Peyer's patch (tissue), 4 donors: Measurements from ENCODE around the gene WFS1.

ENCODE experiments used
- POLR2A ChIP-seq, 2 donors: fragments of 450-650 bp; IDR thresholded peaks; one replicate each; pipeline ENCODE4 v1.5.1; 2017; ENCODE audit warnings: antibody characterized with exemption in 2 of 2, mild to moderate bottlenecking in 2 of 2, moderate library complexity in 2 of 2
- TF ChIP-seq, protein P1 (sequence below), 6 experiments: fragments of 450-650 bp in 4 of 6; fragments of 200-600 bp in 2 of 6; sonication (generic) in 1 of 6; IDR thresholded peaks; one replicate each; pipeline ENCODE4 v1.5.1; 2017 to 2019; ENCODE audit warnings: antibody characterized with exemption in 6 of 6, mild to moderate bottlenecking in 3 of 6, moderate library complexity in 1 of 6

DNA sequence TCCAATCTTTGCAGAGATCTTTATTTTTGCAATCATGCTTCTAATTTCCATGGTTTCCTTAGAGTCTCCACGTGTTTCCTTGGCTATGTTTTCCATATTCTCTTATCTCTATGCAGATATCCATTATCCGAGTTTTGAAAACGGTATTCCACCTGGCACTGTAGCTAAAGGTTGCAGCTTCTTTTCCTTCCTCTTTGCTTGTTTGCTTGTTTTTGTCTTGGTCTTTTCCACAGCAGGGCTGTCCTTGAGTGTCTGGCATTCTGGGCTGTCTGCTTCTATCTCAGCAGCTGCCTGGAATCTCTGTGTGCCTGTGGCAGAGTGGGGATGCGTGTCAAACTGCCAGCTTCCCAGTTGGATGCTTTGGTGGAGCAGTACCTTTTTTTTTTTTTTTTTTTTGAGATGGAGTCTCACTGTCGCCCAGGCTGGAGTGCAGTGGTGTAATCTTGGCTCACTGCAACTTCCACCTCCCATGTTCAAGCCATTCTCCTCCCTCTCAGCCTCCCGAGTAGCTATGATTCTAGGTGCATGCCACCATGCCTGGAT, 46.9 kb downstream of the WFS1 start:
- TF ChIP-seq, protein P1, sequence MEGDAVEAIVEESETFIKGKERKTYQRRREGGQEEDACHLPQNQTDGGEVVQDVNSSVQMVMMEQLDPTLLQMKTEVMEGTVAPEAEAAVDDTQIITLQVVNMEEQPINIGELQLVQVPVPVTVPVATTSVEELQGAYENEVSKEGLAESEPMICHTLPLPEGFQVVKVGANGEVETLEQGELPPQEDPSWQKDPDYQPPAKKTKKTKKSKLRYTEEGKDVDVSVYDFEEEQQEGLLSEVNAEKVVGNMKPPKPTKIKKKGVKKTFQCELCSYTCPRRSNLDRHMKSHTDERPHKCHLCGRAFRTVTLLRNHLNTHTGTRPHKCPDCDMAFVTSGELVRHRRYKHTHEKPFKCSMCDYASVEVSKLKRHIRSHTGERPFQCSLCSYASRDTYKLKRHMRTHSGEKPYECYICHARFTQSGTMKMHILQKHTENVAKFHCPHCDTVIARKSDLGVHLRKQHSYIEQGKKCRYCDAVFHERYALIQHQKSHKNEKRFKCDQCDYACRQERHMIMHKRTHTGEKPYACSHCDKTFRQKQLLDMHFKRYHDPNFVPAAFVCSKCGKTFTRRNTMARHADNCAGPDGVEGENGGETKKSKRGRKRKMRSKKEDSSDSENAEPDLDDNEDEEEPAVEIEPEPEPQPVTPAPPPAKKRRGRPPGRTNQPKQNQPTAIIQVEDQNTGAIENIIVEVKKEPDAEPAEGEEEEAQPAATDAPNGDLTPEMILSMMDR (IDR thresholded peaks at IDR 0.05) = no peak
- TF ChIP-seq POLR2A (IDR thresholded peaks at IDR 0.05) = no peak
